ENCODE data around the gene LAX1. TPM values are rescaled to one million over a fixed set of nuclear protein-coding genes. Genes with fewer than 3 reads are reported as not detected.
"Not testable (repeated sequence)": the region's sequence is repeated elsewhere in the genome, so short reads cannot be mapped to it uniquely, and the experiment has no call there.

LAX1 gene
- total RNA-seq, 1 donor from 2014 or later = not detected

- no peak for DNase-seq (ENCODE audit: low read depth)
- TF ChIP-seq, protein P1, sequence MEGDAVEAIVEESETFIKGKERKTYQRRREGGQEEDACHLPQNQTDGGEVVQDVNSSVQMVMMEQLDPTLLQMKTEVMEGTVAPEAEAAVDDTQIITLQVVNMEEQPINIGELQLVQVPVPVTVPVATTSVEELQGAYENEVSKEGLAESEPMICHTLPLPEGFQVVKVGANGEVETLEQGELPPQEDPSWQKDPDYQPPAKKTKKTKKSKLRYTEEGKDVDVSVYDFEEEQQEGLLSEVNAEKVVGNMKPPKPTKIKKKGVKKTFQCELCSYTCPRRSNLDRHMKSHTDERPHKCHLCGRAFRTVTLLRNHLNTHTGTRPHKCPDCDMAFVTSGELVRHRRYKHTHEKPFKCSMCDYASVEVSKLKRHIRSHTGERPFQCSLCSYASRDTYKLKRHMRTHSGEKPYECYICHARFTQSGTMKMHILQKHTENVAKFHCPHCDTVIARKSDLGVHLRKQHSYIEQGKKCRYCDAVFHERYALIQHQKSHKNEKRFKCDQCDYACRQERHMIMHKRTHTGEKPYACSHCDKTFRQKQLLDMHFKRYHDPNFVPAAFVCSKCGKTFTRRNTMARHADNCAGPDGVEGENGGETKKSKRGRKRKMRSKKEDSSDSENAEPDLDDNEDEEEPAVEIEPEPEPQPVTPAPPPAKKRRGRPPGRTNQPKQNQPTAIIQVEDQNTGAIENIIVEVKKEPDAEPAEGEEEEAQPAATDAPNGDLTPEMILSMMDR (IDR thresholded peaks at IDR 0.05; ENCODE audit: insufficient read depth, low read length, poor library complexity, severe bottlenecking) = no peak
- no peaks in the 10 kb centered on the region for H3K36me3 ChIP-seq (ENCODE audit: control insufficient read depth, insufficient read depth, low read length)
- no peaks in the 10 kb centered on the region for H3K27me3 ChIP-seq (ENCODE audit: control insufficient read depth, insufficient read depth, low read length)
- no peak overlapping the region for H3K4me3 ChIP-seq (ENCODE audit: low read depth, low read length)
Observed at GRCh38 chr1:203789966-203790365, 25.0 kb downstream of the LAX1 start.

- H3K36me3 ChIP-seq (ENCODE audit: control insufficient read depth, insufficient read depth, low read length) = no peaks in the 10 kb centered on the region
- no peak overlapping the region for H3K4me3 ChIP-seq (ENCODE audit: low read depth, low read length)
- no peaks in the 10 kb centered on the region for H3K27me3 ChIP-seq (ENCODE audit: control insufficient read depth, insufficient read depth, low read length)
- no peak for DNase-seq (ENCODE audit: low read depth)
- TF ChIP-seq, protein P1 (IDR thresholded peaks at IDR 0.05; ENCODE audit: insufficient read depth, low read length, poor library complexity, severe bottlenecking) = no peak
Observed at GRCh38 chr1:203791498-203791897, 26.5 kb downstream of the LAX1 start.

GRCh38 chr1:203792486-203792885 lies 27.5 kb downstream of the LAX1 start:
- no peaks in the 10 kb centered on the region for H3K27me3 ChIP-seq (ENCODE audit: control insufficient read depth, insufficient read depth, low read length)
- no peak overlapping the region for H3K4me3 ChIP-seq (ENCODE audit: low read depth, low read length)
- no peaks in the 10 kb centered on the region for H3K36me3 ChIP-seq (ENCODE audit: control insufficient read depth, insufficient read depth, low read length)
- DNase-seq (ENCODE audit: low read depth) = no peak
- TF ChIP-seq, protein P1 (IDR thresholded peaks at IDR 0.05; ENCODE audit: insufficient read depth, low read length, poor library complexity, severe bottlenecking) = no peak

GRCh38 chr1:203793561-203793960 lies 28.6 kb downstream of the LAX1 start:
- DNase-seq (ENCODE audit: low read depth); H3K36me3 ChIP-seq (ENCODE audit: control insufficient read depth, insufficient read depth, low read length); H3K27me3 ChIP-seq (ENCODE audit: control insufficient read depth, insufficient read depth, low read length); H3K4me3 ChIP-seq (ENCODE audit: low read depth, low read length): not testable (repeated sequence)

GRCh38 chr1:203794764-203795440 lies 29.9 kb downstream of the LAX1 start:
- no peaks in the 10 kb centered on the region for H3K27me3 ChIP-seq (ENCODE audit: control insufficient read depth, insufficient read depth, low read length)
- TF ChIP-seq, protein P1 (IDR thresholded peaks at IDR 0.05; ENCODE audit: insufficient read depth, low read length, poor library complexity, severe bottlenecking) = no peak
- H3K36me3 ChIP-seq (ENCODE audit: control insufficient read depth, insufficient read depth, low read length) = no peaks in the 10 kb centered on the region
- H3K4me3 ChIP-seq (ENCODE audit: low read depth, low read length) = peak overlapping the region; percentile 30
- no peak for DNase-seq (ENCODE audit: low read depth)

- H3K36me3 ChIP-seq (ENCODE audit: control insufficient read depth, insufficient read depth, low read length) = no peaks in the 10 kb centered on the region
- H3K27me3 ChIP-seq (ENCODE audit: control insufficient read depth, insufficient read depth, low read length) = no peaks in the 10 kb centered on the region
- peak within 1 kb of the TSS; percentile 76 for H3K4me3 ChIP-seq (ENCODE audit: low read depth, low read length)
- peak; percentile 93 for DNase-seq (ENCODE audit: low read depth)
- TF ChIP-seq, protein P1 (IDR thresholded peaks at IDR 0.05; ENCODE audit: insufficient read depth, low read length, poor library complexity, severe bottlenecking) = no peak
Observed at GRCh38 chr1:203795441-203796235, 30.7 kb downstream of the LAX1 start, which contains the start of the genes ZBED6 and ZC3H11A. Gene ZBED6 (plus strand): TSS chr1:203795623. CDS start chr1:203797523, 1,900 bp downstream. Gene ZC3H11A (plus strand): TSS chr1:203795623. CDS start chr1:203817071, 21,448 bp downstream.
